IMR-90 (cell line): ENCODE results near the gene LRSAM1. TPM values are rescaled to one million over a fixed set of nuclear protein-coding genes. Genes with fewer than 3 reads are reported as not detected.

Source experiments
- ATAC-seq: fragments of 200-7000 bp; cut with Tn5 transposase; 2 replicates; pipeline ENCODE4 v1.9.1; 2020; ENCODE audit warnings: low read depth, mild to moderate bottlenecking, moderate library complexity
- BruUV-seq: library from RNA; stranded (reverse); fragments of 400-500 nt; replicated peaks from 2 replicates; lab custom pipeline; 2021; lab: Mats Ljungman, UMichigan
- CTCF ChIA-PET: fragments of 300-600 bp; formaldehyde crosslinking; extraction: SDS; loops from one replicate; lab custom pipeline; 2021; ENCODE audit warnings: antibody characterized with exemption; lab: Yijun Ruan, JAX
- POLR2A ChIA-PET: fragments of 300-600 bp; sonication (Branson Sonifier 250); formaldehyde crosslinking; loops from one replicate; lab custom pipeline; 2022; ENCODE audit warnings: antibody characterized with exemption; ENCODE audit not compliant: unreplicated experiment; lab: Charles Lee
- DNase-seq: peaks from one replicate; pipeline ENCODE4 v3.0.0; 2013
- H2AFZ ChIP-seq: replicated peaks from 2 replicates; pipeline ENCODE3; 2013; ENCODE audit warnings: low read length, mild to moderate bottlenecking; ENCODE audit not compliant: poor library complexity
- H2AK5ac ChIP-seq: 2 replicates; pipeline ENCODE4 v1.6.1; 2013; ENCODE audit warnings: low read depth, low read length, inconsistent platforms
- H2AK9ac ChIP-seq: replicated peaks from 2 replicates; pipeline ENCODE3; 2013; ENCODE audit warnings: mild to moderate bottlenecking, low read depth, low read length, moderate library complexity; ENCODE audit not compliant: poor library complexity
- H2BK120ac ChIP-seq: 2 replicates; pipeline ENCODE4 v1.6.1; 2013; ENCODE audit warnings: low read depth, low read length, inconsistent platforms
- H2BK15ac ChIP-seq: 3 replicates; pipeline ENCODE4 v1.6.1; 2013; ENCODE audit warnings: low read depth, low read length, inconsistent platforms
- H2BK20ac ChIP-seq: 2 replicates; pipeline ENCODE4 v1.6.1; 2013; ENCODE audit warnings: low read depth, mild to moderate bottlenecking, inconsistent platforms, low read length, moderate library complexity
- H2BK5ac ChIP-seq: 2 replicates; pipeline ENCODE4 v1.6.1; 2013; ENCODE audit warnings: mild to moderate bottlenecking, low read depth, low read length, inconsistent platforms; ENCODE audit not compliant: poor library complexity, severe bottlenecking
- H3K14ac ChIP-seq: replicated peaks from 2 replicates; pipeline ENCODE4 v1.6.1; 2013; ENCODE audit warnings: low read depth, low read length, inconsistent platforms
- H3K18ac ChIP-seq: 2 replicates; pipeline ENCODE4 v1.6.1; 2013; ENCODE audit warnings: low read depth, low read length, control low read depth
- H3K23ac ChIP-seq: 2 replicates; pipeline ENCODE4 v1.6.1; 2013; ENCODE audit warnings: low read depth, low read length, inconsistent platforms
- H3K27ac ChIP-seq: 2 replicates; pipeline ENCODE4 v1.5.1; 2013; ENCODE audit warnings: mild to moderate bottlenecking, control low read depth, low read length; ENCODE audit not compliant: insufficient read depth
- H3K27me3 ChIP-seq: 2 replicates; pipeline ENCODE4 v1.6.1; 2013; ENCODE audit warnings: low read length; ENCODE audit not compliant: control insufficient read depth, insufficient read depth
- H3K36me3 ChIP-seq: 2 replicates; pipeline ENCODE4 v1.6.1; 2013; ENCODE audit warnings: low read length, mixed read lengths; ENCODE audit not compliant: control insufficient read depth, insufficient read depth
- H3K4ac ChIP-seq: 2 replicates; pipeline ENCODE4 v1.6.1; 2013; ENCODE audit warnings: low read depth, low read length, inconsistent platforms
- H3K4me1 ChIP-seq: 2 replicates; pipeline ENCODE4 v1.6.1; 2013; ENCODE audit warnings: low read length, mixed read lengths; ENCODE audit not compliant: control insufficient read depth, insufficient read depth
- H3K4me2 ChIP-seq: 2 replicates; pipeline ENCODE4 v1.6.1; 2013; ENCODE audit warnings: low read depth, mild to moderate bottlenecking, control low read depth, low read length, moderate library complexity
- H3K4me3 ChIP-seq: 2 replicates; pipeline ENCODE4 v1.5.1; 2013; ENCODE audit warnings: low read depth, mild to moderate bottlenecking, control low read depth, low read length, moderate library complexity; ENCODE audit not compliant: insufficient read depth
- H3K56ac ChIP-seq: 2 replicates; pipeline ENCODE4 v1.6.1; 2013; ENCODE audit warnings: low read length, inconsistent platforms; ENCODE audit not compliant: insufficient read depth; ENCODE audit errors: extremely low read depth
- H3K79me1 ChIP-seq, 2 experiments: 2 replicates each; pipeline ENCODE4 v1.6.1; 2013; ENCODE audit warnings: low read length in 2 of 2, inconsistent platforms in 1 of 2, low read depth in 1 of 2
- H3K9ac ChIP-seq: 2 replicates; pipeline ENCODE4 v1.6.1; 2013; ENCODE audit warnings: low read depth, low read length, control low read depth
- H3K9me1 ChIP-seq: 2 replicates; pipeline ENCODE4 v1.6.1; 2013; ENCODE audit warnings: low read length, inconsistent platforms; ENCODE audit not compliant: insufficient read depth
- H3K9me3 ChIP-seq: 2 replicates; pipeline ENCODE4 v1.6.1; 2013; ENCODE audit warnings: low read length; ENCODE audit not compliant: control insufficient read depth, insufficient read depth
- H4K20me1 ChIP-seq: 2 replicates; pipeline ENCODE4 v1.6.1; 2013; ENCODE audit warnings: low read length, inconsistent platforms; ENCODE audit not compliant: insufficient read depth
- H4K5ac ChIP-seq: 2 replicates; pipeline ENCODE4 v1.6.1; 2013; ENCODE audit warnings: mild to moderate bottlenecking, low read depth, low read length, control low read depth
- H4K8ac ChIP-seq, 2 experiments: 2 replicates each; pipeline ENCODE4 v1.6.1; 2013; ENCODE audit warnings: low read depth in 2 of 2, low read length in 2 of 2, control low read depth in 1 of 2, inconsistent platforms in 1 of 2
- H4K91ac ChIP-seq: 2 replicates; pipeline ENCODE4 v1.6.1; 2013; ENCODE audit warnings: low read depth, low read length, inconsistent platforms; ENCODE audit not compliant: insufficient read depth
- BHLHE40 ChIP-seq: fragments of 150-350 bp; IDR thresholded peaks from 2 replicates; pipeline ENCODE4 v1.6.1; 2016; ENCODE audit warnings: mild to moderate bottlenecking, low read depth, low read length
- CHD1 ChIP-seq: IDR thresholded peaks from 2 replicates; pipeline ENCODE4 v1.6.1; 2012; ENCODE audit warnings: low read depth, low read length, improper control_type of control experiment
- ELK1 ChIP-seq: fragments of 150-350 bp; IDR thresholded peaks from 2 replicates; pipeline ENCODE4 v1.6.1; 2016; ENCODE audit warnings: low read depth, mild to moderate bottlenecking, low read length, moderate library complexity, borderline replicate concordance
- MAFK ChIP-seq: IDR thresholded peaks from 2 replicates; pipeline ENCODE4 v1.6.1; 2012; ENCODE audit warnings: low read depth, low read length, improper control_type of control experiment
- MAZ ChIP-seq: IDR thresholded peaks from 2 replicates; pipeline ENCODE4 v1.6.1; 2012; ENCODE audit warnings: low read depth, mild to moderate bottlenecking, low read length, improper control_type of control experiment, moderate library complexity, borderline replicate concordance
- RCOR1 ChIP-seq: IDR thresholded peaks from 2 replicates; pipeline ENCODE4 v1.6.1; 2012; ENCODE audit warnings: mild to moderate bottlenecking, low read length, improper control_type of control experiment; ENCODE audit not compliant: insufficient replicate concordance
- WGBS, 2 experiments: methylation state at CpG; one replicate each; pipeline versions ENCODE4 v1.1.5 to v1.1.7; 2013; ENCODE audit warnings: missing lambda C conversion rate in 2 of 2; ENCODE audit not compliant: insufficient read length in 1 of 2; ENCODE audit errors: extremely low coverage in 2 of 2; 5-methylcytosine and 5-hydroxymethylcytosine counted together
- dilution Hi-C: fragments of 300-500 bp; cut with HindIII; formaldehyde crosslinking; loops from one replicate; pipeline ENCODE4 v1.14.3; 2018; ENCODE audit warnings: low sequenced_read_pairs; ENCODE audit not compliant: unreplicated experiment
- in situ Hi-C: fragments of 300-500 bp; cut with MboI; formaldehyde crosslinking; loops from 3 replicates; pipeline ENCODE4 v1.14.3; 2019; ENCODE audit warnings: low sequenced_read_pairs, inconsistent platforms, mixed read lengths
- intact Hi-C: fragments of 100-400 bp; cut with micrococcal nuclease; formaldehyde crosslinking; loops from 2 replicates; pipeline ENCODE4 v1.10.0; 2022
- polyA plus RNA-seq, 3 experiments: library from polyadenylated mRNA; depleted of rRNA; stranded (reverse); fragments of >200 nt; gene quantifications; 2 replicates each; pipeline ENCODE4 v1.2.3, GENCODE V29; 2012; ENCODE audit warnings: low replicate concordance in 1 of 3
- total RNA-seq: library from RNA; depleted of rRNA; stranded (reverse); fragments of >200 nt; gene quantifications from 2 replicates; pipeline ENCODE4 v1.2.3, GENCODE V29; 2012

Gene LRSAM1
- total and polyA plus RNA-seq, 2 of the 4 experiments (the other 2 are of a cell fraction), result 3.0 to 9.3 TPM

- TF ChIP-seq BHLHE40, result no peak
- TF ChIP-seq CHD1, result no peak
- no peak for TF ChIP-seq MAFK
- TF ChIP-seq RCOR1, result no peak
These were observed 83.6 kb downstream of the LRSAM1 start (continued) for GRCh38 chr9:127534931-127535330.

- Histone ChIP-seq H3K9me1 (peaks cover 33% of the 10 kb centered on the region), H3K4me1 (peaks cover 61% of the 10 kb centered on the region), H2BK20ac (no peak overlapping the region), H4K5ac (no peak overlapping the region), H3K23ac (peak overlapping the region; percentile 72; the same call in 1 of the 2 replicates), H3K4me2 (no peak overlapping the region), H3K9ac (no peak overlapping the region), H3K27me3 (no peaks in the 10 kb centered on the region), H2BK5ac (peak overlapping the region; percentile 46), H3K79me1 (peaks cover 21 to 90% of the 10 kb centered on the region in 2 experiments), H3K27ac (peak overlapping the region; percentile 89), H3K14ac (peak overlapping the region; percentile 13; the same call in 1 of the 2 replicates), H2AK5ac (peak overlapping the region; percentile 76), H3K56ac (no peak overlapping the region), H3K4me3 (no peak overlapping the region), H4K8ac (peak overlapping the region; percentile 51 to 69; a peak in 3 of 4 replicates), H4K20me1 (peaks cover 78% of the 10 kb centered on the region), H4K91ac (peak overlapping the region; percentile 55), H3K9me3 (no peaks in the 10 kb centered on the region), H2AK9ac (peak overlapping the region; percentile 8), H3K4ac (peak overlapping the region; percentile 59), H2AFZ (no peak overlapping the region), H3K18ac (no peak overlapping the region; the same call in 1 of the 2 replicates), H2BK120ac (peak overlapping the region; percentile 49; the same call in 1 of the 2 replicates), H3K36me3 (peaks cover 52% of the 10 kb centered on the region), H2BK15ac (no peak overlapping the region)
- TF ChIP-seq MAZ, result no peak
- TF ChIP-seq ELK1, result no peak
- BruUV-seq, result no TSS peak
- CTCF ChIA-PET, result no interaction called here
- WGBS, 2 experiments, result 93% methylated on average over 3 of the region's 6 CpGs; no CpG with 5 or more reads in 1 of the 2 experiments
- intact Hi-C loops, result no loop called here
- POLR2A ChIA-PET, result no interaction called here
- ATAC-seq (no peak), DNase-seq (no peak)
- dilution Hi-C loops, result no loop called here
- in situ Hi-C loops, result no loop called here
These were observed 84.1 kb downstream of the LRSAM1 start for GRCh38 chr9:127535396-127535795.
